ENCODE measurements around the gene SLC35B4.

SLC35B4 gene

GRCh38 chr7:134290286-134290685 lies 26.4 kb downstream of the SLC35B4 start:
- no peak for DNase-seq (ENCODE audit: low read depth in 2 of 2)

GRCh38 chr7:134289841-134290240 lies 26.9 kb downstream of the SLC35B4 start:
- DNase-seq (ENCODE audit: low read depth in 2 of 2), result no peak

GRCh38 chr7:134289423-134289822 lies 27.3 kb downstream of the SLC35B4 start:
- no peak for DNase-seq (ENCODE audit: low read depth in 2 of 2)

GRCh38 chr7:134287916-134288659 lies 28.6 kb downstream of the SLC35B4 start:
- DNase-seq (ENCODE audit: low read depth in 2 of 2), result no peak

- no peak for DNase-seq (ENCODE audit: low read depth in 2 of 2)
These were observed 31.8 kb downstream of the SLC35B4 start for GRCh38 chr7:134284952-134285351.

- no peak for DNase-seq (ENCODE audit: low read depth in 2 of 2)
These were observed 32.7 kb downstream of the SLC35B4 start for GRCh38 chr7:134284011-134284410.

GRCh38 chr7:134280508-134280907 lies 36.2 kb downstream of the SLC35B4 start:
- no peak for DNase-seq (ENCODE audit: low read depth in 2 of 2)

GRCh38 chr7:134279898-134280297 lies 36.8 kb downstream of the SLC35B4 start:
- no peak for DNase-seq (ENCODE audit: low read depth in 2 of 2)

- no peak for DNase-seq (ENCODE audit: low read depth in 2 of 2)
These were observed 37.4 kb downstream of the SLC35B4 start for GRCh38 chr7:134279336-134279735.

- DNase-seq (ENCODE audit: low read depth in 2 of 2), result no peak
These were observed 38.1 kb downstream of the SLC35B4 start for GRCh38 chr7:134278502-134279153.

GRCh38 chr7:134276951-134277350 lies 39.8 kb downstream of the SLC35B4 start:
- DNase-seq (ENCODE audit: low read depth in 2 of 2), result no peak

- no peak for DNase-seq (ENCODE audit: low read depth in 2 of 2)
These were observed 54.4 kb downstream of the SLC35B4 start for GRCh38 chr7:134262322-134262721.

- DNase-seq (ENCODE audit: low read depth in 2 of 2), result no peak
These were observed 60.9 kb downstream of the SLC35B4 start for GRCh38 chr7:134255814-134256213.

- DNase-seq (ENCODE audit: low read depth in 2 of 2), result no peak
These were observed 62.4 kb downstream of the SLC35B4 start for GRCh38 chr7:134254311-134254710.

- DNase-seq (ENCODE audit: low read depth in 2 of 2), result no peak
These were observed 68.5 kb downstream of the SLC35B4 start for GRCh38 chr7:134248196-134248595.

- no peak for DNase-seq (ENCODE audit: low read depth in 2 of 2)
These were observed 70.0 kb downstream of the SLC35B4 start for GRCh38 chr7:134246761-134247160.

- no peak for DNase-seq (ENCODE audit: low read depth in 2 of 2)
These were observed 70.4 kb downstream of the SLC35B4 start for GRCh38 chr7:134246347-134246746.

- DNase-seq (ENCODE audit: low read depth in 2 of 2), result no peak
These were observed 71.5 kb downstream of the SLC35B4 start for GRCh38 chr7:134245253-134245652.

Measured in stimulated activated CD4-positive, alpha-beta T cell treated with anti-CD3 and anti-CD28 coated beads, Interleukin-1b, Interleukin-23, amount 100 ng/mL, for 1 hour (primary cell).